SH-SY5Y (cell line): Measurements from ENCODE around the gene FBXL22.

Experiments used
- GATA2 ChIP-seq: IDR thresholded peaks from 2 replicates; pipeline ENCODE4 v1.6.1; 2011; ENCODE audit warnings: mild to moderate bottlenecking, low read depth, low read length
- GATA3 ChIP-seq: IDR thresholded peaks from 2 replicates; pipeline ENCODE4 v1.6.1; 2011; ENCODE audit warnings: low read depth, mild to moderate bottlenecking, low read length, moderate library complexity

FBXL22 gene

DNA sequence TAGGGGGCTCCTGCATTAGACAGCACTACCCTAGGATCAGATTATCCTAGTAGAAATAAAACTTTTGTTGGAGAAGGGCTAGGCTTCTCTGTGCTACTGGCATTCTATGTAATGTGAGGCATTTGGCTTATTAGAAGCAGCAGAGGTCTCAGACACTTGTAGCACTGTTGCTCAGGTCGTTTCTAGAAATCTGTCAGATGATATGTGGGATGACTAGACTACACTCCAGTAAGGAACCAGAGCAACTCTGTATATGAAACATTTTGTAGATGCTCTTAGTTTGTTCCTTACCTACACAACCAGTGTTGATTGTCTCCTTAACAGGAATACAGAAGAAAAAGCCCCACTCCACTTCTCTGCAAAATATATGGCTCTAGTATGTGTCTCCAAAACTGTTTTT is 21.9 kb upstream of the FBXL22 start:
- no peak for TF ChIP-seq GATA3
- no peak for TF ChIP-seq GATA2

DNA sequence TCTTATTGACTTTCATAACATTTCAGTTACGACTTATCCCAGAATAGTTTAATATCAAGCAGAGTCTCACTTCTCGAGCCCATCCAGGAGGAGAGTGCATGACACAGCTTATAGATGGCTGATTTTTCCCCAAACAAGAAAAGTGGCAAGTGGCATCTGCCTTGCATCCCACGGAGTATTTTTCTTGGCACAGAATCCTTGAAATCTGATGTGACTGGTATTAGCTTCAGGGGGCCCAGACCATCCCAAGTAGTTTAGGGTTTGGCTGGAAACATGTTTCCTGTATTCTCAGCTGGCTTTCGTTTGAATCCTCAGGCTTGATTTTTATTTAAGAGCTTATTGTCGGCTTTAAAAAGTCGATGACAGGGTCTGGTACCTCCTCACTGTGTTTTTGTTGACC is 20.7 kb upstream of the FBXL22 start:
- TF ChIP-seq GATA2: no peak
- TF ChIP-seq GATA3: no peak

GRCh38 chr15:63582179-63582578 is 15.0 kb upstream of the FBXL22 start:
- TF ChIP-seq GATA3: no peak
- TF ChIP-seq GATA2: no peak

DNA sequence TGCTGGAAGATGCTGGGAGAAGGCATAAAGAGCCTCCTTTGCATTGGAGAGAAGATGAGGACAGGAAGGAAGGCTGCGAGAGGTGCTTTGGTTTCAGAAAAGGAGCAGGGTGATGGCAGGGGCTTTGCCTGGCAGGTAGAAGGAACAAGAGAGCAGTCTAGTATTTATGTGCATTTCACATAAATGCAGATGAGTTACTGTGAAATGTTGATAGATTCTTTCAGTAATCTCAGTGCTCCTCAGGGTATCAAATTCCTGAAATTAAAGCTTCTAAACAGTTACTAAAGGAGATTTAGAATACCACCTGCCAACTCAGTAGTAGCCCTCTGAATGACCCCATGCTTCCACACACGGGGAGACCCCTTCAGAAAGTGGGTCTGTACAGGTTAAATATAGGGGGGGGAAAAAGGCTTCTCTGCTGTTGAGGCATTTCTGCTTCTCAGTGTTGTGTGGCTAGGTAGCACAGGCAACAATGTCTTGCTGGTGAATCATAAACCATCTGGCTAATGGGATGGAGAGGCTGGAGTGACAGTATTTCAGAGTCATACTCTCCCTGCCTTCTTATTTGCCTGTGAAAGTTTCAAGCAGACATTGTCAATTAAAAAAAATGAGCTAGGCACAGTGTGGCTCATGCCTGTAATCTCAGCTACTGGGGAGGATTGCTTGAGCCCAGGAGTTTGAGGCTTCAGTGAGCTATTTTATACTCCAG is 14.3 kb upstream of the FBXL22 start:
- TF ChIP-seq GATA3 (no peak), GATA2 (no peak)

DNA sequence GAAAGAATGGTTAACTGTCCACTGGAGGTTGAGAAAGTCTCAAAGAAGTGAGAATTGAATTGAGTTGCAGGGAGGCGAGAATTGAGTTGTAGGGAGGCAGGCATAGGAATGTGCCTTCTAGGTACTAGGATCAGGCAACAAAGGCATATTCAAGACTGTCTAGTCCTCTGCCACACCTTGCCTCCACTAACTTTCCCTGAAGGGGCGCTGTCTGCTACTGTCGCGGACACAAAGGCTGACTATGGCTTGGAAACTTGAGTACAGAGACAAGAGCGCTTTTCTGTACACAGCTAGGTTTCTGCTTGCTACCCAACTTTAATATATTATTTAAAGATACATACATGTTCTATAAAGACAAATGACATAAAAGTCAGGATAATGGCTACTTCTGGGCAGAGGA is 10.4 kb upstream of the FBXL22 start:
- TF ChIP-seq GATA2 (no peak), GATA3 (no peak)

DNA sequence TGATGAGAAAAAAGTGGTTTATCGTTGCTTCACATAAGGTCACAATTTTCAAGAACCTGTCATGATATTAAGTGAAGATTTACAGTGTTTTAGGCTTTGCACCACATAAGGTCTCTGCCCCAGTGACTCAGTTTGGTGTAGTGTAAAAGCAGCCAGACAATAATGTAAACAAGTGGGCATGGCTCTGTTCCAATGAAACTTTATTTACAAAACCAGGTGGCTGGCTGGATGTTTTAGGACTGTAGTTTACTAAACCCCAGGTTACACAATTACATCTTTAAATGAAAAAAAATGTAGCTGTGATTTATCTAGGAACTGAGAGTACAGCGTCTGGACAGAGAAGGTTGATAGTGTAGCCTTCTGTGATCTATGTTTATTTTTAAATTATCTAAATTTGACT is 9.7 kb upstream of the FBXL22 start:
- TF ChIP-seq GATA3: no peak
- TF ChIP-seq GATA2: no peak

DNA sequence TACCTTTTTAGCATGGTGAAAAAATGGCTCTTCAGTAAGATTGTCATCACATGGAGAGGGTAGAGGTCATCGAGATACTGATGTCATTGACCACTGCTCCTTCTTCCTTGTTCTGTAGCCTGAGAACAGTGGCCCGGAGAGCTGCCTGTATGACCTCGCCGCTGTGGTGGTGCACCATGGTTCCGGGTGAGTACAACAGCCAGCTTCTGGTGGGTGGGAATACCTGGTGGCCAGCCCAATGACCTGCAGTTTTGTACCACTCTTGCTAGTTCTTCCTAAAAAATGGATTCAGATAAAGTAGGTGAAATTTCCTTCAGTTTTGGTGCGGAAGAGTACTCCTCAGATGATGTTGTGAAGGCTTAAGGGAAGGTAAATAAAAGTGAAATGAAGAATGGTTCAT is 8.4 kb upstream of the FBXL22 start:
- TF ChIP-seq GATA2: no peak
- no peak for TF ChIP-seq GATA3

DNA sequence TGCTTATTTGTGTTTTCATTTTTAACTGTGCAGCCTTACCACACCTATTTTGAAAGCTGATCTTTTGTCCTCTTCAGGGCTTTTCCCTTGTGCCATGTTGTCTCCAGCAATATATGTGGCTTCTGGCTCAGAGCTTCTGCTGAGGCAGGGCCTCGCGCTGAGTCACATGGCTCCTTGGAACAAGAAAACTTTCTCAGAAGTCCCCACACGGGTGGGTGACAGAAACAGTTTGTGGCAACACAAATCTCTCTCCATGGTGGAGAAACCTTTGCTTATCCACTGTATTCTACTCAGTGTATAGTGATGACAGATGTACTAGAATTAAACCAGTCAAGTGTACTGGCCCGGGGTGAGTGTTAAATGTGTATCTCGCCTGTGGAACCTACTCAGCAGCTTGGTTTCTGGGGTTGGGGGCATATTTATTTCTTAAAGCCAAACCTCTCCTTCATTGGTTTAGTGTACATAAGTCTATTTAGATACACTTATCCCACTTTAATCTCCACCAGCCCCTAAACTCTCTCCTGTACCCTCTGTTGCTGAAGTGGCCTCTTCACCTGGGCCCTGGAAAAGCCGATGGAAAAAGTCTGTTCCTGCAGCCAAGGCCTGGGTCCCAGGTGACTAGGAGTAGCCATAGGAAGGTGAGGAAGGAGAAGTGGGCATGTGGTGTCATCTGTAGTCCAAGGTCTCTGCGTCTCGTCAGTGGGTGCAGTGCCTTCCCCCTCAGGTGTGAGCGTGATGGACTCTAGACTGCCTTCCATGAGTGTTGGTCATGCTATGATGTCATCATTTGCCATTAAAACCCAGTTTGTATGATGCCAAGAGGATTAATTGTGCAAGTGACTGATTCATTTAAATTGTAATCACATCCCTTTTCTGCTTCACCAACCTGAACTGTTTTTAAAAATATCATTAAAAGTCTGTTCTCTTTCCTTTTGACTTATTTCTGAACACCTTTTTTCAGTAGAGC is 3.2 kb upstream of the FBXL22 start:
- TF ChIP-seq GATA2 (no peak), GATA3 (no peak)

DNA sequence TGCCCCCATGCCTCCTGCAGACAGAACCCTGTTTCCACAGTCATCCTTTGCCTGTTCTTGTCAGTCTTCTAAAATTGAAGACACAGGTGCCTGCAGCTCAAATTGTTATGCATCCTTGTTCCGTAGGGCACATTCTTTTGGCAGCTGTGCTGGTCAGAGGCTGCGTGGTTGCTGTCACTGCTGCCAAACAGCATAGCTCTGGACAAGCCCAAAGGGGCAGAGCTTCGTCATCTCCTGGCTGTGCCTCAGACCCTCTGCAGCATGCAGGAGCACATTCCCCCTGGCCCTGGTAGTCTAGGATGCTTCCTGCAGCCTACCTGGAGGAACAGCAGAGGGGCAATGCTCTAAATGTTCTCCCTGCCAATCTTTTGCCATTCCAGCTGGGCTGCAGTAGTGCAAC is 2.1 kb upstream of the FBXL22 start:
- TF ChIP-seq GATA2 (no peak), GATA3 (no peak)

- TF ChIP-seq GATA3 (no peak), GATA2 (no peak)
These were observed 1.5 kb upstream of the FBXL22 start for GRCh38 chr15:63595688-63596087.

DNA sequence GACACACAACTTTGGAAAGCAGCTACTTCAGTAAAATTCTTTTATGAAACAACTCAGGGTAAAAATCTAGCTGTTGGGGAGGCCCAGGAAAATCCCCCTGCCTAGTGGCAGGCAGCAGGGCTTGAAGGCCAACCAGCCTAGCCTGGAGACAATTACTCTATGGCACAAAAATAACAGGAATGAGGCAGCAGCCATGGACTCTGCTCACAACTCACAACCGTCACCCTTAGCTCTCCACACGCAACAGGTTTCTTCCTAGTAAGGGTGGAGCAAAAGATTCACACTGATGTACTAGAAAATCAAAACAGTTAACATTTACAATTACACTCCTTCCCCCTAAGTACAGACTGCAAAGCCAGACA is 530 bp upstream of the FBXL22 start:
- TF ChIP-seq GATA2 (no peak), GATA3 (no peak)

DNA sequence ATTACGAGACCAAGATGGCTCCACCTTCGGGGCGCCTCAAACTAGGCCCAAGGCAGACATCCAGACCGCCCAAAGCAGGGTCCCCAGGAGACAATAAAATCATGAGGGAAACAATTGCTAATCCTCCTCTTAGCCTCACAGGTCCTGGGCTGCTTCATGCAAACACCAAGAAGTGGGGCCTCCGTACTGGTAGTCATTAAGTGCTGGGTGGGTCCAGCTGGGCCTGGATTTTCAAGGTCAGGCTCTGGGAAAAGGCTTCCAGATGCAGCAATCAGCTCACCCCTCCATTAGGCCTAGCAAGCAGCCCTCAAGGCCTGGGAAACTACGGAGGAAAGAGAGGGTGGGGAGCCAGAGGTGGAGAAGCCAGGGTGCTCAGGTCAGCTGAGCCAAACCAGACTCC is 634 bp downstream of the FBXL22 start:
- TF ChIP-seq GATA3 (no peak), GATA2 (no peak)

DNA sequence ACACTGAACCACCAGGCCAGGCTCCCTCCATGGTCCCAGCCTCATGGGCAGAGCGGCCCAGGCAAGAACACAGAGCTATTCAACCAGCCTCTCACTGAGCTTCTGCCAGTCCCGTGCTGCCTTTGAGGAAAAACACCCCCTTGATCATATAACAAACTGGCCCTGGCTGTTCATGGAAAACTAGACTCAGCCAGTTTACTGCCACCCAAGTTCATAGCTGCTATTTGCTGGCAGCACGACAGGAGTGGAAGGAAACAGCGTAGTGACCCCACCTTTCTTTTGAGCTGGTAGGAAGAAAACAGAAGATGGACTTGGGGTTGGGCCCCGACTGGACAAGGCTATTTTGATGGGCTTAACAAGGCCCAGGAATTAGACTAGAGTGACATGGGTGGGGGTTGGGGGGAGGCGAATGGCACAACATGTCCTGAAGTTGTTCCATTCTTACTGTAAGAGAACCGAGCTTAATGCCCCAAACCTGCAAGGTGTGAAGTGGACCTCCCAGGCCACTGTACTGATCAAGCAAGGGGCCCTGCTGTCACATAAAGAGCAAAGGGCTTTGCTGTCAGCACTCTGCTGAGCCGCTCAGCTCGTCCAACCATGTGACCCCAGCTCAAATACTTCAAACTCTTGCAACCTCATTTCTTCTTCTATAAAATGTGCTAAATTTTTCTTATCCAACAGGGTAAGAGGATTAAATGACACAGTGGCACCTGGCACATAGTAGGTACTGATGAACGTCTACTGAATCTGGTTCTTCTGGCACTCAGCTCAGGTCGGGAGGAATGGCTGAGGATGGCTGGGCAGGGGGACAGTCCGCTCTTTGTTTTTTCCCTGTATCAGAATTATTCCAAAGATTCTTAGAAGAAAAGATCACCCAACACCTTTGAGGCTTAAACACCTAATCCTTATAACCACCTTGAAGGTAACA is 1.6 kb downstream of the FBXL22 start:
- TF ChIP-seq GATA2 (no peak), GATA3 (no peak)

DNA sequence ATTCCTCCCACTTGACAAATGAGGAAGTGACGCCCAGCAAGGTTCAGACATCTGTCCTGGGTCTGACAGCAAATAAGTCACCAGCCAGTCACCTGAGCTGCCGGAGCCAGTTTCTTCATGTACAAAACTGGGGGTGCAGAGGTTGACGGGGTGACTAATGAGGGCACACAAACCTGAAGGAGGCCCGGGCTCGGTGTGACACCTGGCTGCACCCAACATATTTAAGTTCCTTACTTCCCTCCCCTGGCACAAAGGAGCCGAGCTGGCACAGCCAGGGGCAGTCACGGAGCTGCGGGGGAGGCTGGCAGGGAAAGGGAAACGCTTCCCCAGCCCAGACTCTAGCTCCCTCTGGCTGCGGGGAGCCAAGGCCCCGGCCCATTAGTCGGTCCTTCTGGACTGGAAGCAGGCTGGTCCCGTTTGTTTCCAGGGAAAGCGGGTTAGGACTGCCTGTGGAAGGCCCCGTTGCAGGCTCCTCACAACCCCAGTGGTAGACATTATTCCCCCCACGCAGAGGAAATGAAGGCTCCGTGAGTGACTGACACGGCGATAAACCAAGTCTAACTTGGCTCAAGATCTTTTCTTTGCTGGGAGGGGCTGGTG is 2.3 kb downstream of the FBXL22 start:
- no peak for TF ChIP-seq GATA3
- no peak for TF ChIP-seq GATA2
